H1 (cell line): Measurements from ENCODE around the gene SYPL1. TPM values are rescaled to one million over a fixed set of nuclear protein-coding genes. Genes with fewer than 3 reads are reported as not detected.

Experiments
- BCL11A ChIP-seq, 2 experiments: IDR thresholded peaks; one replicate each; pipeline ENCODE4 v1.6.1; 2011; ENCODE audit warnings: low read depth in 2 of 2, low read length in 2 of 2, mild to moderate bottlenecking in 2 of 2
- CBX8 ChIP-seq: fragments of 300-800, 300-1000 bp; sonication (generic); IDR thresholded peaks from 2 replicates; pipeline ENCODE4 v1.7.1; 2016; ENCODE audit warnings: low read depth, low read length, borderline replicate concordance
- CEBPB ChIP-seq: IDR thresholded peaks from 2 replicates; pipeline ENCODE4 v1.6.1; 2012; ENCODE audit warnings: low read depth, low read length
- CHD1 ChIP-seq: IDR thresholded peaks from 2 replicates; pipeline ENCODE4 v1.6.1; 2012; ENCODE audit warnings: low read depth, low read length, improper control_type of control experiment
- CHD7 ChIP-seq: fragments of 300-600 bp; sonication (generic); IDR thresholded peaks from 2 replicates; pipeline ENCODE4 v1.7.1; 2012; ENCODE audit warnings: low read length, moderate library complexity, mild to moderate bottlenecking, inconsistent platforms; ENCODE audit not compliant: insufficient replicate concordance
- CREB1 ChIP-seq: IDR thresholded peaks from 2 replicates; pipeline ENCODE4 v1.6.1; 2012; ENCODE audit warnings: inconsistent platforms
- CTCF ChIP-seq, 3 experiments: IDR thresholded peaks; 1 replicate in 2 of 3; 2 replicates in 1 of 3; pipeline versions ENCODE4 v1.5.1 to v1.6.1; 2011; ENCODE audit warnings: low read length in 3 of 3, mild to moderate bottlenecking in 3 of 3, inconsistent platforms in 2 of 3, low read depth in 1 of 3, moderate library complexity in 1 of 3; ENCODE audit not compliant: insufficient read depth in 1 of 3; ENCODE audit errors: control extremely low read depth in 1 of 3
- PHF8 ChIP-seq: fragments of 200-600 bp; sonication (generic); conservative IDR thresholded peaks from 2 replicates; pipeline ENCODE4 v1.7.1; 2012; ENCODE audit warnings: low read depth, mild to moderate bottlenecking, inconsistent platforms, low read length, moderate library complexity
- SUZ12 ChIP-seq: fragments of 200-600 bp; sonication (generic); IDR thresholded peaks from 2 replicates; pipeline ENCODE4 v1.6.1; 2012; ENCODE audit warnings: mild to moderate bottlenecking, inconsistent platforms, low read length, moderate library complexity, mixed read lengths
- TBP ChIP-seq: IDR thresholded peaks from 2 replicates; pipeline ENCODE4 v1.6.1; 2011; ENCODE audit warnings: low read depth, low read length, improper control_type of control experiment
- polyA plus RNA-seq, 7 experiments: library from polyadenylated mRNA; depleted of rRNA in 3 of 7; stranded (reverse) in 5 of 7; unstranded in 2 of 7; fragments of >200 nt in 5 of 7; fragments of 200-250 nt in 2 of 7; gene quantifications; 1 replicate in 5 of 7; 2 replicates in 1 of 7; 4 replicates in 1 of 7; pipeline versions ENCODE4 v1.2.1 to v1.2.3, GENCODE V29; 2011 to 2013; ENCODE audit warnings: missing spikeins in 2 of 7, mixed read lengths in 2 of 7
- total RNA-seq: library from RNA; stranded (reverse); fragmentation: NEBNext Ultra II Directional; extraction: Animal tissue kit (Norgen Biotek cat#: 25700); gene quantifications from 2 replicates; pipeline ENCODE4 v1.2.1, GENCODE V29; 2021

The SYPL1 gene
- total and polyA plus RNA-seq, 2 of the 8 experiments (the other 6 are each of a cell fraction or from before 2014, with no cell fraction given): 44.9 to 57.7 TPM

GRCh38 chr7:106134241-106134640 lies 22.1 kb upstream of the SYPL1 start (continued):
- TF ChIP-seq CHD7 (no peak), CBX8 (no peak), BCL11A (IDR thresholded peaks at IDR 0.05; ENCODE audit: low read depth in 2 of 2, low read length in 2 of 2) (no peak), CTCF (IDR thresholded peaks at IDR 0.05; ENCODE audit: control extremely low read depth in 1 of 3, insufficient read depth in 1 of 3, low read depth in 1 of 3, low read length in 3 of 3) (no peak), CREB1 (no peak), CHD1 (no peak), PHF8 (no peak), SUZ12 (no peak), TBP (no peak), CEBPB (no peak)
